Vagina (tissue), 2 donors: ENCODE results near the gene RBM7.

Source experiments
- CTCF ChIP-seq, 3 experiments: fragments of 450-650 bp in 2 of 3; fragments of 200-600 bp in 1 of 3; sonication (generic) in 1 of 3; IDR thresholded peaks; one replicate each; pipeline ENCODE4 v1.5.1; 2017 to 2019; ENCODE audit warnings: antibody characterized with exemption in 3 of 3, mild to moderate bottlenecking in 2 of 3, moderate library complexity in 2 of 3
- POLR2A ChIP-seq, 2 donors: fragments of 450-650 bp; IDR thresholded peaks; one replicate each; pipeline ENCODE4 v1.6.1; 2017; ENCODE audit warnings: antibody characterized with exemption in 2 of 2, mild to moderate bottlenecking in 2 of 2, moderate library complexity in 2 of 2
- POLR2AphosphoS5 ChIP-seq, 2 donors: sonication (generic); formaldehyde crosslinking; IDR thresholded peaks; one replicate each; pipeline ENCODE4 v1.9.0; 2017; ENCODE audit warnings: antibody characterized with exemption in 2 of 2, mild to moderate bottlenecking in 2 of 2, low read depth in 1 of 2; ENCODE audit not compliant: insufficient read depth in 1 of 2

- TF ChIP-seq CTCF (IDR thresholded peaks at IDR 0.05), result no peak
- TF ChIP-seq POLR2AphosphoS5 (IDR thresholded peaks at IDR 0.05; ENCODE audit: insufficient read depth in 1 of 2, low read depth in 1 of 2), result no peak
- TF ChIP-seq POLR2A (IDR thresholded peaks at IDR 0.05), result no peak
Observed at GRCh38 chr11:114412946-114413345, 12.5 kb downstream of the RBM7 start.
